HG02588 (cell line): ENCODE measurements around the gene ZNF503.

ENCODE experiments used
- ATAC-seq: cut with Tn5 transposase; IDR thresholded peaks from one replicate; pipeline ENCODE4 v1.9.1; 2021; ENCODE audit warnings: mild to moderate bottlenecking, moderate library complexity; ENCODE audit not compliant: unreplicated experiment

Gene ZNF503

GRCh38 chr10:75432176-75432575 lies 30.6 kb upstream of the ZNF503 start:
- no peak for ATAC-seq

- ATAC-seq = peak; percentile 75
Measured at GRCh38 chr10:75431180-75432111, 29.9 kb upstream of the ZNF503 start, which contains the start of gene LRMDA. Gene LRMDA, plus strand, starts transcription at chr10:75431624.

GRCh38 chr10:75430000-75430763 lies 28.6 kb upstream of the ZNF503 start:
- ATAC-seq = no peak

- no peak for ATAC-seq
Measured at GRCh38 chr10:75429159-75429827, 27.7 kb upstream of the ZNF503 start.

- ATAC-seq = no peak
Measured at GRCh38 chr10:75428434-75429158, 27.0 kb upstream of the ZNF503 start.

- ATAC-seq = no peak
Measured at GRCh38 chr10:75427951-75428350, 26.4 kb upstream of the ZNF503 start.

- no peak for ATAC-seq
Measured at GRCh38 chr10:75426880-75427279, 25.3 kb upstream of the ZNF503 start.

GRCh38 chr10:75425291-75426079 lies 23.9 kb upstream of the ZNF503 start:
- no peak for ATAC-seq

- ATAC-seq = no peak
Measured at GRCh38 chr10:75424571-75424970, 23.0 kb upstream of the ZNF503 start.

GRCh38 chr10:75422913-75423312 lies 21.3 kb upstream of the ZNF503 start:
- no peak for ATAC-seq

GRCh38 chr10:75418712-75419111 lies 17.1 kb upstream of the ZNF503 start:
- no peak for ATAC-seq

GRCh38 chr10:75418293-75418692 lies 16.7 kb upstream of the ZNF503 start:
- ATAC-seq = no peak

- ATAC-seq = no peak
Measured at GRCh38 chr10:75417522-75417927, 16.0 kb upstream of the ZNF503 start.

GRCh38 chr10:75414527-75414926 lies 13.0 kb upstream of the ZNF503 start:
- no peak for ATAC-seq

- no peak for ATAC-seq
Measured at GRCh38 chr10:75410132-75411005, 8.8 kb upstream of the ZNF503 start.

- ATAC-seq = peak; percentile 55
Measured at GRCh38 chr10:75408911-75409885, 7.6 kb upstream of the ZNF503 start.

GRCh38 chr10:75408509-75408875 lies 6.9 kb upstream of the ZNF503 start:
- no peak for ATAC-seq
